Measurements from ENCODE around the gene NT5C3A.

DNA sequence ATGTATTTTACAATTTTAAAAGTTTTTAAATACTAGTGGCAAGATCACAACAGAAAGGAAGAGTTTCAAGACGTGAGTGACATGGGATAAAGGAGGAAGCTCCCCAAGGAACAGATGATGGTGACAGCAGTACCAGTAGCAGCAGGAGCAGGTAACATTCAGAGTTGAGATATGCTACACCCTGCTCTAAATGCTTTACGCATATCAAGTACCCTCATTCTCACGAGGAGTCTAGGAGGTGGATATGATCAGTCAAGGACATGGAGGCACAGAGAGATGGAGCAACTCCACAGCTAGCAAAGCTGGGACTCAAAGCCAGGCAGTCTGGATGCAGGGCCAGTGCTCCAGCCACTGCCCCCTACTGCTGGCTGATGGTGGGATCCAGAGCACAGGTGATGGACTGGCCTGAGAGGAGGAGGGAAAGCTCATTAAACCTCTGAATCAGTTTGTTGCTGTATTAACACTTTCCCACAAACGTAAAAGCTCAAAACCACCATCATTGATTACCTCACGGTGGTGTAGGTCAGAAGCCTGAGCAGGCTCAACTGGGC lies 29.1 kb upstream of the NT5C3A start:
- TF ChIP-seq, protein P1, sequence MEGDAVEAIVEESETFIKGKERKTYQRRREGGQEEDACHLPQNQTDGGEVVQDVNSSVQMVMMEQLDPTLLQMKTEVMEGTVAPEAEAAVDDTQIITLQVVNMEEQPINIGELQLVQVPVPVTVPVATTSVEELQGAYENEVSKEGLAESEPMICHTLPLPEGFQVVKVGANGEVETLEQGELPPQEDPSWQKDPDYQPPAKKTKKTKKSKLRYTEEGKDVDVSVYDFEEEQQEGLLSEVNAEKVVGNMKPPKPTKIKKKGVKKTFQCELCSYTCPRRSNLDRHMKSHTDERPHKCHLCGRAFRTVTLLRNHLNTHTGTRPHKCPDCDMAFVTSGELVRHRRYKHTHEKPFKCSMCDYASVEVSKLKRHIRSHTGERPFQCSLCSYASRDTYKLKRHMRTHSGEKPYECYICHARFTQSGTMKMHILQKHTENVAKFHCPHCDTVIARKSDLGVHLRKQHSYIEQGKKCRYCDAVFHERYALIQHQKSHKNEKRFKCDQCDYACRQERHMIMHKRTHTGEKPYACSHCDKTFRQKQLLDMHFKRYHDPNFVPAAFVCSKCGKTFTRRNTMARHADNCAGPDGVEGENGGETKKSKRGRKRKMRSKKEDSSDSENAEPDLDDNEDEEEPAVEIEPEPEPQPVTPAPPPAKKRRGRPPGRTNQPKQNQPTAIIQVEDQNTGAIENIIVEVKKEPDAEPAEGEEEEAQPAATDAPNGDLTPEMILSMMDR (IDR thresholded peaks at IDR 0.05) = no peak
- no peak for TF ChIP-seq POLR2A (IDR thresholded peaks at IDR 0.05)

Data from testis (tissue), 2 donors.